COLO829 (cell line): ENCODE measurements around the gene TRIM15.
A peak's percentile ranks its signal among the peaks of the same experiment; 100 is the strongest.
"Not testable (repeated sequence)": the region's sequence is repeated elsewhere in the genome, so short reads cannot be mapped to it uniquely, and the experiment has no call there.

ENCODE experiments used
- DNase-seq: peaks from one replicate; pipeline ENCODE4 v3.0.0; 2012; ENCODE audit warnings: low spot score

Gene TRIM15

GRCh38 chr6:30200551-30201281 is 37.4 kb downstream of the TRIM15 start:
- no peak for DNase-seq

GRCh38 chr6:30202366-30202765 is 39.0 kb downstream of the TRIM15 start:
- DNase-seq = no peak

DNA sequence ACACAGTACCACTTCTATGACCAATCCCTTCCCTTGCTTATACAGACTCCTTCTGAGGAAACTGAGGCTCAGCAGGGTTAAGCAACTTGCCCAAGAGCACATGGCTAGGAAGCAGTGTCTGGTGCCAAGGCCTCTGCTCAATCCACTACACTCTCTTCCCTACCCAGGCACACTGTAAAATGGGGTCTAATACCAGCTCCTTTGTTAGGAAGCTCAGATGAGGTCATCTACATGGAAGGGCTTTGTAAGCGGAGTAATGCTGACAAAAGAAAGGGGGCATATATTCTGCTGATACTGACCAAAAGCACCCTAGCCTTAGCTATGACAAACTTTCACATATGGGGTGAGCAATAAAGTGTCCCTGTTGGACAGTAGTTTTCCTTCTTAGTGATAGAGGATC is 40.8 kb downstream of the TRIM15 start:
- no peak for DNase-seq

DNA sequence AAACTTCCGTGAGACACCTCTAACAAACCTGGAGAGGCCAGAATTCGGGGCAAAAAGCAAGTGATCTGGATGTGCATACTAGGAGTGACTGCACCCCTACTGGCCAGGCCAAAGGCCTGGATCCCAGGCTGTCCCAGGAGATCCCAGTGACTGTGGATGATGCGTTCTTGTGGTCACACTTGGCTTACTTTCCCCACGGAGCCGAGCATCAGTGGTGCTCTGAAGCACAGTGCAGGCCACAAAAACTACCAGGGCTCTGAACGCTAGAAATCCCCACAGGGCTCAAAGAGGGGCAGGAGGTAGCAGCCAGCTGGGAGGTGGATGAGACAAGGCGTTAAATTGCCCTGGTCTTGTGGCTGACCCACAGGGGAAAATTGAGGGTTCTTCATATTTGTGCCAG is 42.8 kb downstream of the TRIM15 start:
- no peak for DNase-seq

DNA sequence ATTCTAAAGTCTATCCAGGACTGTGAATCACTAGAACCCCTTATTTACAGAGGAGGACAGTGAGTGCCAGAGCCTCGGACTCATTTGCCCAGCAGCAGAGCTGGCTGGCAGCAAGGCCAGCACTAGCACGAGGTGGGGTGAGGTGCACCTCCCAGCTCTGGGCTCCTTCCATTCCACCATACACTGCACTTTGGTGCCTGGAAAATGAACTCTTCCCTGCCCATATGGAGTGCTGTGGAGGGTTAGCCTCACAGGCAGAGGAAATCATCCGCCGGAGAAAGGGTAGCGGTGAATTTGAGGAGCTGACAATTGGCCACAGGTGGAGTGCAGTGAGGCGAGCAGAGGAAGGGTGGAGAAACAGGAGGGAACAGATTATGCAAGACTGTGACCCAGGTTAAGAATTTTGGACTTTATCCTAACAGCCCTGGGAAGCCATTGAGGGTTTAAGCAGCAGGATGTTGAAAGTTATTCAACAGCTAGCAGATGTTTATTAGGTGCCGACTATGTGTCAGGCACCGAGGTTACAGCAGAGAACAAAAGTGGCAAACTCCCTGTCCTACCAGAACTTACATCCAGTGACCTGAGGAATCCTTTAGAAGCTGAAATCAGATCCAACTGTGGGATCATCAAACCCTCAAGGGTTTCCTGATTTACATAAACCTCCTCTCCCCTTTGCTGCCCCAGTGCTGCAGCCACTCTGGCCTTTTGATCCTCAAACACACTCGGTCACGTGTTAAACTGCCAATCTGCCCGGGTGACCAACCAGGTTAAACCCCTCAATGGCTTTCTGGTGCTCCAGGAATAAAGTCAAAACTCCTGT is 43.7 kb downstream of the TRIM15 start:
- DNase-seq = no peak

DNA sequence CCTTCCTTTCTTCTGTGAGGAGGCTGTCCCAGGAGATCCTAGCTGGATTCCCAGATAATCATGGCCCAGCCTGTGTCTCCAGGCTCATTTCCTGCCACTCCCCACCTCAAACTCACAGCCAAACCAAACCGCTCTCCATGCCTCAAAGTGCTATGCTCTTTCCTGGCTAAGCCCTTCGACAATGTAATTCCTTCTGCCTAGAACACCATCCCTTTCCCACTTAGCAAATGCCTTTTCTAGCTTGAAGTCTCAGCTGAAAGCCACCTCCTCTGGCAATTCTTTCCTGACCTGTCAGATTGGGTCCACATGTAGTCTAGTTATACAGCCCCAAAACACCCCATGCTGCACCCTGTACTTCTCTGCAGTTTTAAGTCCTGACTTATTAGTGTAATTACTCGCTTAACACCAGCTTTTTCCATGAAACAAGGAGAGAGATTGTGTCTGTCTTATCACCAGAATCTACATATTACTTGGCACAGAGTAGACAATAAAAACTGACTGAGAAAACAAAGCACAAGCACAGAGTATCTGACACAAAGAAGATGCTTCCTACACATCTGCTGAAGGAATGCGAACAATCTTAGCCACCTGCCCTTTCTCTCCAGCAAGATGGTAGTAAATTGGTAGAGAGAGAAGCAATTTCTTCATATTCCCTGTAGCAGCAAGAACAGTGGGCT is 44.4 kb downstream of the TRIM15 start:
- no peak for DNase-seq

DNA sequence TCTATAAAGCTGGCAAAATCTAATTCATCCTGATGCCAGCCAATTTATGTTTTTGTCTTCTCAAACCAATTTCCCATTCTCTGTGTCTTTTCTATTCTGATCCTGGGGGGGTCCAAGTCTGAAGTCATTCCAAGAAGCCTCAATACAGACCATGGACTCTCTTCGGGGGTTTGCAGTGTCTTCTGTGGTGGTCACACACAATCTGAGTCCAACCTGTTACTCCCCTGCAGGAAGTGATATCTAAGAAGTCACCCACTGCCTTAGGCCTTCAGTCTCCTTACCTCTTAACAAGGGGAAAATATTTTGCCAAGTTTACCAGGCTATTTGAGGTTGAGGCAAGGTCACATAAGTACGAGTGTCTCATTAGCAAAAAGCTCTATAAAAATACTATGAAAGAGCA is 48.0 kb downstream of the TRIM15 start:
- no peak for DNase-seq

- no peak for DNase-seq
These were observed 48.6 kb downstream of the TRIM15 start for GRCh38 chr6:30211899-30212298.

- DNase-seq = peak; percentile 97
These were observed 49.7 kb downstream of the TRIM15 start, which contains the start of gene TRIM26 for GRCh38 chr6:30212865-30213666. TSS of gene TRIM26 (minus strand) at chr6:30213406. CDS start at chr6:30199103, 14,303 bp downstream.

DNA sequence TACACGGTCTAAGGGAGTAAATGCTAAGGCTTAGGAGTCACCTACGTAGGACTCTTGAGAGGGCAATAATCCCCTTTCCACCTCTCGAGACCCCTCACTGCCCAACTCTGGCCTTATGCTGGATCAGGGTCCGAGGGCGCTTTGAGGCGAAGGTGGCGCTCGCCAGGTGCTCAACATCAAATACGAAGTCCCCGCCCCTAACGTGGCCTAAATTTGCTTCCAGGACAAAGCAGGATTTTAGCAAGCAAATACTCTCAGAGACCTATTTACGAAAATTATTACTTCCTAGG is 50.3 kb downstream of the TRIM15 start:
- no peak for DNase-seq

GRCh38 chr6:30213957-30214656 is 50.8 kb downstream of the TRIM15 start:
- DNase-seq = peak; percentile 40

DNA sequence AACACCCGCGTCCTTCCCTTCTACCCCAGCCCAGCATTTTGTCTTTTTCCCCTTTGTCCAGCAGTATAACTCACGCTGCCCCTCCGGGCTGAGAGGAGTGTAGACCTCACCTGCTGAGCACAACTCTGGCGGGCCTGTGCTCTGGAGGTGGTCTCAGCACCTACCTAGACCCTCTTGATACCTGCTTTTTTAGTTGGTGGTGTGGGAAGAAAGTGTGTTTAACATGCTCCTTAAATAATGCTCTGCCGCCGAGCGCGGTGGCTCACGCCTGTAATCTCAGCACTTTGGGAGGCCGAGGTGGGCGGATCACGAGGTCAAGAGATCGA is 51.3 kb downstream of the TRIM15 start:
- DNase-seq = no peak

DNA sequence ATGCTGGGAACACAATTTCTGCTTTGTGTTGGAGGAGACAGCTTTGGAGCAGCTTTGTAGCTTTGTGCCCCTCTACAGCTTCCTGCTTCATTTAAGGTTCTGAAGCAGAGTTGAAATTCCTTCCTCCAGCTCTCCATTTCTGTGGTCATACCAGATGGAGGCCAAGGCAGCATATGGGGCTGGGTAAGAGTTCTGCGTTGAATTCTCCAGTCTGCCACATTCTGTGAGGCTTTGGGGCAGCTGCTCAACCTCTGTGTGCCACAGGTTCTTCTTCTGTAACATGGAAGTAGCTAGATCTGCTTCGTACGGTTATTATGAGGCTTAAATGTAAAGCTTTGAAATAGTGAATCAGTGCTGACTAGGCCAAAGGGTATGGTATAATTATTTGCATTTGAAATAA is 52.8 kb downstream of the TRIM15 start:
- DNase-seq = no peak

GRCh38 chr6:30219244-30219643 is 55.9 kb downstream of the TRIM15 start:
- DNase-seq = peak; percentile 34

- DNase-seq = not testable (repeated sequence)
These were observed 58.0 kb downstream of the TRIM15 start for GRCh38 chr6:30221395-30221794.

DNA sequence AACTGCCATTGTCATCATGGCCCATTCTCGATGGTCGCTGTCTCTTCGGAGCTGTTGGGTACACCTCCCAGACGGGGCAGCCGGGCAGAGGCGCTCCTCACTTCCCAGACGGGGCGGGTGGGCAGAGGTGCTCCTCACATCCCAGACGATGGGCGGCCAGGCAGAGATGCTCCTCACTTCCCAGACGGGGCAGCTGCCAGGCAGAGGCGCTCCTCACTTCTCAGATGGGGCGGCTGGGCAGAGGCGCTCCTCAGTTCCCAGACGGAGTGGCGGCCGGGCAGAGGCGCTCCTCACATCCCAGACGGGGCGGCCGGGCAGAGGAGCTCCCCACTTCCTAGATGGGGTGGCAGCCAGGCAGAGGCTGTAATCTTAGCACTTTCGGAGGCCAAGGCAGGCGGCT is 58.6 kb downstream of the TRIM15 start:
- DNase-seq = not testable (repeated sequence)
